HFF-Myc (cell line): Measurements from ENCODE around the gene POP7.
"Not testable (repeated sequence)": the region's sequence is repeated elsewhere in the genome, so short reads cannot be mapped to it uniquely, and the experiment has no call there.

Source experiments
- DNase-seq: peaks from one replicate; pipeline ENCODE4 v3.0.0-alpha.2; 2011; ENCODE audit warnings: low read depth; ENCODE audit errors: extremely low read depth
- H3K4me3 ChIP-seq: replicated peaks from 2 replicates; pipeline ENCODE4 v1.5.1; 2011; ENCODE audit warnings: low read depth, mild to moderate bottlenecking, control low read depth, low read length
- CTCF ChIP-seq: IDR thresholded peaks from 2 replicates; pipeline ENCODE4 v1.5.1; 2012; ENCODE audit warnings: mild to moderate bottlenecking, low read depth, low read length, control low read depth; ENCODE audit errors: missing control alignments

POP7 gene

GRCh38 chr7:100705753-100706671 lies at the start of gene POP7:
POP7 (plus strand) TSS chr7:100706121; CDS start chr7:100706831, 710 bp downstream.
- peak within 1 kb of the TSS; percentile 97 for H3K4me3 ChIP-seq
- DNase-seq: peak; percentile 88
- no peak for TF ChIP-seq CTCF

- not testable (repeated sequence) for DNase-seq, H3K4me3 ChIP-seq
Measured at GRCh38 chr7:100662194-100662776, 43.6 kb upstream of the POP7 start.

DNA sequence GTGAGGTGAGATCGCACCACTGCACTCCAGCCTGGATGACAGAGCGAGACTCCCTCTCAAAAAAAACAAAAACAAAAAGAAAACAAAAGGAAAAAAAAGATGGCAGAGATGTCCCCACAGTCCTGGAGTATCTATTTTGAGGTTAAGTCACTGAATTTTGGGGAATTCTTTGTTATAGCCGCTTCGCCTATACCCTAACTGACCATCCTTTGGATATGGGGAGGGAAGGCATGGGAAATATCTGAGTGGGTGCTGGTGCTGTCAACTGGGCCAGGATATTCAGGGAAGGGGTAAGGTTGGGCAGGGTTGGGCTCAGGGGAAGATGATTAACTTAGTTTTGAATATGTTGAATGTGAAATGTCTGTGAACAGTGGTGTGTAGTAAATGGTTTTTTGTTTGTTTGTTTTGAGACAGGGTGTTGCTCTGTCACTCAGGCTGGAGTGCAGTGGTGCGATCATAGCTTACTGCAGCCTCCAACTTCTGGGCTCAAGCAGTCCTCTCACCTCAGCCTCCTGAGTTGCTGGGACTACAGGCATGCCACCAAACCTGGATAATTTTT lies 40.7 kb upstream of the POP7 start:
- no peak for DNase-seq
- H3K4me3 ChIP-seq: no peak overlapping the region
- TF ChIP-seq CTCF: no peak

DNA sequence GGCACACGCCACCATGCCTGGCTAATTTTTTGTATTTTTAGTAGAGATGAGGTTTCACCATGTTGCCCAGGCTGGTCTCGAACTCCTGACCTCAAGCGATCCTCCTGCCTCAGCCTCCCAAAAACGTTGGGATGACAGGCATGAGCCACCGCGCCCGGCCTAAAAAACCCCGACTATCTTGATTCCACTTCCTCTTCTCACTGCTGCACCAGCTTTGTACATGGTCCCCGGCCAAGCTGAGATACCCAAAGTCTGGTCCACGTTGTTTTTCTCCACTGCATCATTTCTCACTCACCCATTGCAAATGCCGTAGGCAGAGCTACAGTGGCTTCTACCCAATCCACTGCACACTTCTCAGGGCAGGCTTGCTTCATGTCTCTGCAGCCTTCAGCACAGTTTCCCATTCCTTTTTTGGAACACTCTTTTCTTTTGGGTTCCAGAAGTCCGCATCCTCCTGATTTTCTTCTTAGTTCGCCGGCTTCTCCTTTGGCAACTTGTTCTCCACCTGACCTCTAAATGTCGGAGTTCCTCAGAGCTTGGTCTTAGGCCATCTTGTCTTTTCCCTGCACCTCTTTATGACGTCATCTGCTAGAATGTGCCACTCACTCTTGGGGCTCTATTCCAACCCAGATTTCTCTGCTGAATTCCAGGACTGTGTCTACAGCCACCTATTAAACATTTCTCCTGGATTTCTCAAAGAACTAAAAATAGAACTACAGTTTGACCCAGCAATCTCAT lies 38.4 kb upstream of the POP7 start:
- H3K4me3 ChIP-seq: no peak overlapping the region
- TF ChIP-seq CTCF: no peak

GRCh38 chr7:100668069-100668449 lies 37.9 kb upstream of the POP7 start:
- H3K4me3 ChIP-seq: no peak overlapping the region
- no peak for DNase-seq
- TF ChIP-seq CTCF: no peak

More for the DNA sequence above, 38.4 kb upstream of the POP7 start:
- DNase-seq: no peak

GRCh38 chr7:100669106-100669505 lies 36.8 kb upstream of the POP7 start:
- DNase-seq, H3K4me3 ChIP-seq: not testable (repeated sequence)

- no peak for TF ChIP-seq CTCF
- no peak for DNase-seq
- no peak overlapping the region for H3K4me3 ChIP-seq
Measured at GRCh38 chr7:100670074-100670473, 35.8 kb upstream of the POP7 start.
